Fibroblast of lung (primary cell): ENCODE results near the gene EIF3K. TPM values are rescaled to one million over a fixed set of nuclear protein-coding genes. Genes with fewer than 3 reads are reported as not detected.

Source experiments
- DNase-seq, 2 donors: peaks; one replicate each; pipeline versions ENCODE4 v3.0.0 to v3.0.0-alpha.2; 2010; ENCODE audit warnings: low read depth in 2 of 2
- H2AFZ ChIP-seq: 2 replicates; pipeline ENCODE4 v1.5.1; 2012; ENCODE audit warnings: low read length, control low read depth, inconsistent platforms
- H3K27ac ChIP-seq: 2 replicates; pipeline ENCODE4 v1.5.1; 2011; ENCODE audit warnings: low read length, control low read depth; ENCODE audit not compliant: insufficient read depth
- H3K27me3 ChIP-seq: 2 replicates; pipeline ENCODE4 v1.5.1; 2011; ENCODE audit warnings: mild to moderate bottlenecking, low read length; ENCODE audit not compliant: control insufficient read depth, insufficient read depth
- H3K36me3 ChIP-seq: 2 replicates; pipeline ENCODE4 v1.5.1; 2011; ENCODE audit warnings: low read length; ENCODE audit not compliant: control insufficient read depth, insufficient read depth
- H3K4me1 ChIP-seq: 2 replicates; pipeline ENCODE4 v1.5.1; 2011; ENCODE audit warnings: low read length; ENCODE audit not compliant: control insufficient read depth, insufficient read depth; ENCODE audit errors: extremely low read depth
- H3K4me2 ChIP-seq: 2 replicates; pipeline ENCODE4 v1.5.1; 2011; ENCODE audit warnings: low read length, control low read depth; ENCODE audit not compliant: insufficient read depth; ENCODE audit errors: extremely low read depth
- H3K4me3 ChIP-seq, 4 experiments: fragments of 200-600 bp in 1 of 4; sonication (generic) in 1 of 4; replicated peaks in 1 of 4; 2 replicates each; pipeline ENCODE4 v1.5.1; 2011 to 2016; ENCODE audit warnings: low read length in 4 of 4, low read depth in 3 of 4, mild to moderate bottlenecking in 3 of 4, control low read depth in 2 of 4, inconsistent platforms in 1 of 4, mixed read lengths in 1 of 4; ENCODE audit not compliant: insufficient read depth in 1 of 4; ENCODE audit errors: control extremely low read depth in 1 of 4
- H3K79me2 ChIP-seq: 2 replicates; pipeline ENCODE4 v1.5.1; 2012; ENCODE audit warnings: mild to moderate bottlenecking, low read length, inconsistent platforms; ENCODE audit not compliant: control insufficient read depth, insufficient read depth
- H3K9ac ChIP-seq: 2 replicates; pipeline ENCODE4 v1.5.1; 2011; ENCODE audit warnings: mild to moderate bottlenecking, low read length, control low read depth; ENCODE audit not compliant: insufficient read depth
- H3K9me3 ChIP-seq: 2 replicates; pipeline ENCODE4 v1.5.1; 2012; ENCODE audit warnings: low read depth, low read length; ENCODE audit not compliant: control insufficient read depth, insufficient read depth
- H4K20me1 ChIP-seq: 2 replicates; pipeline ENCODE4 v1.5.1; 2011; ENCODE audit warnings: low read length; ENCODE audit not compliant: control insufficient read depth, insufficient read depth; ENCODE audit errors: extremely low read depth
- EZH2 ChIP-seq: IDR thresholded peaks from 2 replicates; pipeline ENCODE4 v1.5.1; 2012; ENCODE audit warnings: low read length, control low read depth, mild to moderate bottlenecking; ENCODE audit errors: missing control alignments
- polyA plus RNA-seq, 2 donors: library from polyadenylated mRNA; depleted of rRNA in 1 of 2; stranded (reverse) in 1 of 2; unstranded in 1 of 2; fragments of >200 nt; gene quantifications; 2 replicates each; pipeline ENCODE4 v1.2.1, GENCODE V29; 2011 to 2012; ENCODE audit warnings: missing spikeins in 1 of 2
- total RNA-seq: library from RNA; depleted of rRNA; stranded (reverse); fragments of >200 nt; gene quantifications from 2 replicates; pipeline ENCODE4 v1.2.1, GENCODE V29; 2014
- TF ChIP-seq, protein P1 (sequence below), 2 donors: IDR thresholded peaks in 1 of 2; conservative IDR thresholded peaks in 1 of 2; 1 replicate in 1 of 2; 2 replicates in 1 of 2; pipeline ENCODE4 v1.5.1; 2011 to 2012; ENCODE audit warnings: low read length in 2 of 2, control low read depth in 1 of 2, inconsistent platforms in 1 of 2, low read depth in 1 of 2, mild to moderate bottlenecking in 1 of 2

The EIF3K gene
- total and polyA plus RNA-seq, 2 donors (not counting 1 experiment from before 2014, with no cell fraction given) = 171 to 198 TPM

- Histone ChIP-seq H3K9ac (no peak overlapping the region), H3K9me3 (no peaks in the 10 kb centered on the region), H3K4me1 (no peaks in the 10 kb centered on the region), H3K4me3 (no peak overlapping the region), H4K20me1 (no peaks in the 10 kb centered on the region), H3K79me2 (no peaks in the 10 kb centered on the region), H2AFZ (no peak overlapping the region), H3K27ac (no peak overlapping the region), H3K36me3 (no peaks in the 10 kb centered on the region), H3K27me3 (no peaks in the 10 kb centered on the region), H3K4me2 (no peak overlapping the region)
- no peak for DNase-seq
- TF ChIP-seq, protein P1, sequence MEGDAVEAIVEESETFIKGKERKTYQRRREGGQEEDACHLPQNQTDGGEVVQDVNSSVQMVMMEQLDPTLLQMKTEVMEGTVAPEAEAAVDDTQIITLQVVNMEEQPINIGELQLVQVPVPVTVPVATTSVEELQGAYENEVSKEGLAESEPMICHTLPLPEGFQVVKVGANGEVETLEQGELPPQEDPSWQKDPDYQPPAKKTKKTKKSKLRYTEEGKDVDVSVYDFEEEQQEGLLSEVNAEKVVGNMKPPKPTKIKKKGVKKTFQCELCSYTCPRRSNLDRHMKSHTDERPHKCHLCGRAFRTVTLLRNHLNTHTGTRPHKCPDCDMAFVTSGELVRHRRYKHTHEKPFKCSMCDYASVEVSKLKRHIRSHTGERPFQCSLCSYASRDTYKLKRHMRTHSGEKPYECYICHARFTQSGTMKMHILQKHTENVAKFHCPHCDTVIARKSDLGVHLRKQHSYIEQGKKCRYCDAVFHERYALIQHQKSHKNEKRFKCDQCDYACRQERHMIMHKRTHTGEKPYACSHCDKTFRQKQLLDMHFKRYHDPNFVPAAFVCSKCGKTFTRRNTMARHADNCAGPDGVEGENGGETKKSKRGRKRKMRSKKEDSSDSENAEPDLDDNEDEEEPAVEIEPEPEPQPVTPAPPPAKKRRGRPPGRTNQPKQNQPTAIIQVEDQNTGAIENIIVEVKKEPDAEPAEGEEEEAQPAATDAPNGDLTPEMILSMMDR (conservative IDR thresholded peaks at IDR 0.05 in 1 of 2, IDR thresholded peaks at IDR 0.05 in 1 of 2; ENCODE audit: low read depth in 1 of 2, low read length in 2 of 2) = no peak
- no peak for TF ChIP-seq EZH2
Observed at GRCh38 chr19:38606131-38606530, 12.9 kb upstream of the EIF3K start.

- DNase-seq = no peak
- H3K36me3 ChIP-seq = no peaks in the 10 kb centered on the region
- peaks cover 2% of the 10 kb centered on the region for H3K4me1 ChIP-seq
- H2AFZ ChIP-seq = no peak overlapping the region
- no peak overlapping the region for H3K27ac ChIP-seq
- TF ChIP-seq, protein P1 (conservative IDR thresholded peaks at IDR 0.05 in 1 of 2, IDR thresholded peaks at IDR 0.05 in 1 of 2; ENCODE audit: low read depth in 1 of 2, low read length in 2 of 2) = no peak
- no peak for TF ChIP-seq EZH2
- H3K79me2 ChIP-seq = peaks cover 3% of the 10 kb centered on the region
- no peak overlapping the region for H3K4me3 ChIP-seq
- no peaks in the 10 kb centered on the region for H3K27me3 ChIP-seq
- H4K20me1 ChIP-seq = no peaks in the 10 kb centered on the region
- no peak overlapping the region for H3K9ac ChIP-seq
- H3K4me2 ChIP-seq = no peak overlapping the region
- no peaks in the 10 kb centered on the region for H3K9me3 ChIP-seq
Observed at GRCh38 chr19:38614289-38614688, 4.7 kb upstream of the EIF3K start.

DNA sequence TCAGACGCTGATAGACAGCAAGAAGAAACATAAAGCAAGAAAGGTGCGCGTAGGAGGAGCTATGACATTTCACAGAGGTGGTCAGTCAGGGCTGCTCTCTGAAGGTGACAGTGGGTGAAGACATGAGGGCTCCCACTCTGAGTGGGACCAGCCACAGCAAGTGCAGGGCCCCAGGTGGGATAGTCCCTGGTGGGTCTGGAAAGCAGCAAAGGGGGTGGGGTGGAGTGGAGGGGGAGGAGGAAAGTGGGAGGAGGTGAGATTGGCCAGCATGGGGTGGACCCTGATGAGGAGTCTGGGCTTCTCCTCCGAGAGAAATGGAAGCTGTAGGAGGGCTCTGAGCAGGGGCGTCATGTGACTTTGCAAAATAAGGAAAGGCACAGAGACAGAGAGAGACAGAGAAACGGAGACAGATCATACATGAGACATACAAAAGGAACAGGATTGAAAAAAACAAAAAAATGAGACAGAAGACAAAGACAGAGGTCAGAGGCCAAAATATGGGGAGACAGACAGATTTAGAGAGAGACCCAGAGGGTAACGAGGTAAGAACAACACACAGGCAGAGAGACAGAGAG lies 3.9 kb upstream of the EIF3K start:
- H4K20me1 ChIP-seq = no peaks in the 10 kb centered on the region
- no peak overlapping the region for H3K4me2 ChIP-seq
- H3K79me2 ChIP-seq = peaks cover 11% of the 10 kb centered on the region
- peaks cover 9% of the 10 kb centered on the region for H3K4me1 ChIP-seq
- H3K4me3 ChIP-seq = no peak overlapping the region
- H3K27ac ChIP-seq = no peak overlapping the region
- no peaks in the 10 kb centered on the region for H3K27me3 ChIP-seq
- no peaks in the 10 kb centered on the region for H3K9me3 ChIP-seq
- DNase-seq = no peak
- H3K9ac ChIP-seq = no peak overlapping the region
- H2AFZ ChIP-seq = no peak overlapping the region
- H3K36me3 ChIP-seq = no peaks in the 10 kb centered on the region
- TF ChIP-seq, protein P1 (conservative IDR thresholded peaks at IDR 0.05 in 1 of 2, IDR thresholded peaks at IDR 0.05 in 1 of 2; ENCODE audit: low read depth in 1 of 2, low read length in 2 of 2) = no peak
- TF ChIP-seq EZH2 = no peak
